Mucosa of descending colon (tissue), 3 donors: ENCODE data around the gene TEX44. TPM values are rescaled to one million over a fixed set of nuclear protein-coding genes. Genes with fewer than 3 reads are reported as not detected.
"Not testable (repeated sequence)": the region's sequence is repeated elsewhere in the genome, so short reads cannot be mapped to it uniquely, and the experiment has no call there.

ENCODE experiments used
- ATAC-seq: fragments of 200-7000 bp; cut with Tn5 transposase; one replicate; pipeline ENCODE4 v1.9.1; 2020; ENCODE audit warnings: mild to moderate bottlenecking, moderate library complexity
- DNase-seq, 3 donors: peaks; one replicate each; pipeline ENCODE4 v3.0.0-alpha.2; 2020
- H3K36me3 ChIP-seq: fragments of 200-600 bp; one replicate; pipeline ENCODE4 v1.8.0; 2021; ENCODE audit warnings: low read depth, mild to moderate bottlenecking
- H3K4me1 ChIP-seq: fragments of 200-600 bp; one replicate; pipeline ENCODE4 v1.8.0; 2021; ENCODE audit warnings: low read depth, mild to moderate bottlenecking
- H3K4me3 ChIP-seq: fragments of 200-600 bp; one replicate; pipeline ENCODE4 v1.8.0; 2021; ENCODE audit warnings: mild to moderate bottlenecking
- H3K9me3 ChIP-seq: fragments of 200-600 bp; one replicate; pipeline ENCODE4 v1.8.0; 2021; ENCODE audit warnings: mild to moderate bottlenecking
- CTCF ChIP-seq: fragments of 200-600 bp; IDR thresholded peaks from one replicate; pipeline ENCODE4 v1.8.0; 2022; ENCODE audit warnings: antibody characterized with exemption, mild to moderate bottlenecking
- intact Hi-C, 2 donors: fragments of 100-400 bp; cut with DNase I in 1 of 2; cut with micrococcal nuclease in 1 of 2; formaldehyde crosslinking; loops; one replicate each; pipeline versions ENCODE4 v1.11.0 to v1.11.1; 2022; cut with DNase I, micrococcal nuclease
- total RNA-seq, 3 donors: library from RNA; stranded (reverse); fragmentation: NEBNext Ultra II Directional in 2 of 3; extraction: Animal tissue kit (Norgen Biotek cat#: 25700) in 2 of 3; gene quantifications; one replicate each; pipeline versions ENCODE4 v1.2.1 to v1.2.4, GENCODE V29; 2021 to 2023
- donor health status: DM: no; HTN: no; CAD: no; lungs with moderate emphysema.
- donor health status: DM: no; HTN: no; CAD: no.
- donor health status: DM: no; HTN: yes; CAD: no.

The TEX44 gene
- total RNA-seq, 3 donors from 2014 or later, result not detected

GRCh38 chr2:231568785-231569435 lies 23.8 kb upstream of the TEX44 start:
- no peak for ATAC-seq
- H3K4me3 ChIP-seq, result no peak overlapping the region
- TF ChIP-seq CTCF, result no peak
- no peak for DNase-seq
- no peaks in the 10 kb centered on the region for H3K4me1 ChIP-seq
- no peaks in the 10 kb centered on the region for H3K36me3 ChIP-seq
- intact Hi-C loops, result no loop called here
- no peaks in the 10 kb centered on the region for H3K9me3 ChIP-seq

DNA sequence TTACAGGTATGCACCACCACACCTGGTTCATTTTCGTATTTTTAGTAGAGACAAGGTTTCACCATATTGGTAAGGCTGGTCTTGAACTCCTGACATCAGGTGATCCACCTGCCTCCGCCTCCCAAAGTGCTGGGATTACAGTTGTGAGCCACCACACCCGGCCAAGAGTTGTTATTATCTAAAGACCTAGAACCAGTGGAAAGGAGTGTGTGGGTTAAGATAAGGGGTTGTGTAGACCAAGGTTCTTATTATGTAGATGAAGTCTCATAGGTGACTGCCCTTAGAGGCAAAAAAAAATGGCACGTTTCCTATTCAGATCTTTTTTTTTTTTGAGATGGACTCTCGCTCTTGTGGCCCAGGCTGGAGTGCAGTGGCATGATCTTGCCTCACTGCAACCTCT lies 21.7 kb upstream of the TEX44 start:
- H3K36me3 ChIP-seq, intact Hi-C loops, H3K4me1 ChIP-seq, H3K9me3 ChIP-seq, H3K4me3 ChIP-seq, ATAC-seq, DNase-seq: not testable (repeated sequence)

- ATAC-seq, result no peak
- no peak for TF ChIP-seq CTCF
- no peak for DNase-seq
- Histone ChIP-seq H3K4me3 (no peak overlapping the region), H3K36me3 (no peaks in the 10 kb centered on the region), H3K9me3 (no peaks in the 10 kb centered on the region), H3K4me1 (no peaks in the 10 kb centered on the region)
- intact Hi-C loops, result no loop called here
Measured at GRCh38 chr2:231571661-231572191, 20.9 kb upstream of the TEX44 start.

DNA sequence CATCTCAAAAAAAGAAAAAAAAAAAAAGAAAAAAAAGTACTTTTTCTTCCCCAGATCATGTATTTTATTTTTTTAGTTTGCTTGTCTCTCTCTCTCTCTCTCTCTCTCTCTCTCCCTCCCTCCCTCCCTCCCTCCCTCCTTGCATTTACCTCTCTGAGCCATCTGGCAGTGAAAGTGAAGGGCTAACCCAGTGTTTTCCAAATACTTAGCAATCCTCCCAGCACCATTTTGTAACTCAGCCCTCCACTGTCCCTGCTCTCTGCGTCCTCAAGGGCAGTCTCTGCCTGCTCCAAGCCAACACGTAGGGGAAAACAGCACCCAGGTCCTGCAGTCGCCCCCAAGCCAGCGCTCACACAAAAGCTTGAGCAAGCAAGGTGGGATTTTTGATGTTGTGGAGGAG lies 19.6 kb upstream of the TEX44 start:
- DNase-seq (no peak), ATAC-seq (no peak)
- no peaks in the 10 kb centered on the region for H3K4me1 ChIP-seq
- intact Hi-C loops, result no loop called here
- H3K4me3 ChIP-seq, result no peak overlapping the region
- no peaks in the 10 kb centered on the region for H3K36me3 ChIP-seq
- no peak for TF ChIP-seq CTCF
- H3K9me3 ChIP-seq, result no peaks in the 10 kb centered on the region

DNA sequence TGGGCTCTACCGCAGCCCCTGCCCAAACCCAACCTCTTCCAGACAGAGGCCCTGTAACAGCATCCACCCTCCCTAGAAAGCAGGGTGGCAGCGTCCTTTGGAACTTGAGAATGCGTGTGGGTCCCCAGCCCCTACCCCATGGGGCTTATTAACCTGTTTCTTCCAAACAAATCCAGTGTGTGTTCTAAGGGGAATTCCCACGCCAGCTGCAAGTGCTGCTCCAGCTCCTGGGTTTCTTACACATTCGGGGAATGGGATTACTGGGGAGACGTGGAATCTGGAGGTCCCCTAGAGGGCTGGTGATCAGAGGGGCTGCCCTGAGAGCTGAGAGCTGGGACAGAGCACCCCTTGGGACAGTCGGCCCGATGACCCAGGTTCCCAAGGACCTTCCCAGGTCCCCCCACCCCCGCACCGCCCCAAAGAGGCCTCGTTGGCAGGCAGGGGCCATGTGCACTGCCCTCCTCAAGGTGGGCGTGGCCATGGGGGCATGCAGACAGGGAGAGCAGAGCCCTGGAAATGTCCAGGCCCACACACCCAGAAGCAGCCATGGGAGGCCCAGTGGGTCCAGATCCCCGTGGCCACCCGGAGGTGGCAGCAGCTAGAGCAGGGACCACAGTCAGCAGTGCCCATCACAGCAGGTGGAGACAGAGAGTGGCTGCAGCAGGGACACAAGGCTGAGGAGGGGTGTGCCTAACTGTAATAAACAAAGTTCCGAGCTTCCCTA lies 18.8 kb upstream of the TEX44 start:
- no peak for ATAC-seq
- no peaks in the 10 kb centered on the region for H3K4me1 ChIP-seq

More for the DNA sequence above, 18.8 kb upstream of the TEX44 start:
- DNase-seq, result no peak
- no peak overlapping the region for H3K4me3 ChIP-seq
- no peak for TF ChIP-seq CTCF
- intact Hi-C loops, result no loop called here
- no peaks in the 10 kb centered on the region for H3K9me3 ChIP-seq
- no peaks in the 10 kb centered on the region for H3K36me3 ChIP-seq
